ENCODE data around the gene TMEM232. TPM values are rescaled to one million over a fixed set of nuclear protein-coding genes. Genes with fewer than 3 reads are reported as not detected.

The TMEM232 gene
- total RNA-seq, 2 donors from 2014 or later, result 13.3 TPM; not detected in 1

GRCh38 chr5:110476164-110476563, 250.3 kb downstream of the TMEM232 start:
- DNase-seq (ENCODE audit: low spot score) (no peak), ATAC-seq (ENCODE audit: insufficient number of reproducible peaks, low FRiP score, low read depth) (no peak)
- Histone ChIP-seq H3K27ac (no peak overlapping the region), H3K27me3 (replicated peaks; ENCODE audit: insufficient read depth) (no peaks in the 10 kb centered on the region), H3K4me1 (ENCODE audit: control insufficient read depth in 1 of 2, low read depth in 2 of 2) (peaks cover 14 to 17% of the 10 kb centered on the region in 2 donors), H3K4me3 (no peak overlapping the region), H3K9me3 (peaks cover 4% of the 10 kb centered on the region), H3K36me3 (no peaks in the 10 kb centered on the region)
- TF ChIP-seq CTCF (IDR thresholded peaks at IDR 0.05), result no peak

- H3K4me3 ChIP-seq, result no peak overlapping the region
- no peak for ATAC-seq (ENCODE audit: insufficient number of reproducible peaks, low FRiP score, low read depth)
- TF ChIP-seq CTCF (IDR thresholded peaks at IDR 0.05), result no peak
- peaks cover 6% of the 10 kb centered on the region for H3K9me3 ChIP-seq
- no peak overlapping the region for H3K27ac ChIP-seq
- DNase-seq (ENCODE audit: low spot score), result no peak
- H3K4me1 ChIP-seq (ENCODE audit: control insufficient read depth in 1 of 2, low read depth in 2 of 2), result peaks cover 14 to 17% of the 10 kb centered on the region in 2 donors
- H3K27me3 ChIP-seq (replicated peaks; ENCODE audit: insufficient read depth), result no peaks in the 10 kb centered on the region
- no peaks in the 10 kb centered on the region for H3K36me3 ChIP-seq
These were observed 250.9 kb downstream of the TMEM232 start for GRCh38 chr5:110475529-110475928.

- no peak for DNase-seq (ENCODE audit: low spot score)
- Histone ChIP-seq H3K9me3 (peaks cover 11% of the 10 kb centered on the region), H3K4me3 (no peak overlapping the region), H3K36me3 (no peaks in the 10 kb centered on the region), H3K27ac (no peak overlapping the region), H3K27me3 (replicated peaks; ENCODE audit: insufficient read depth) (no peaks in the 10 kb centered on the region), H3K4me1 (ENCODE audit: control insufficient read depth in 1 of 2, low read depth in 2 of 2) (no peaks in the 10 kb centered on the region)
- ATAC-seq (ENCODE audit: insufficient number of reproducible peaks, low FRiP score, low read depth), result no peak
- TF ChIP-seq CTCF (IDR thresholded peaks at IDR 0.05), result no peak
These were observed 257.0 kb downstream of the TMEM232 start for GRCh38 chr5:110469486-110469885.

- no peaks in the 10 kb centered on the region for H3K36me3 ChIP-seq
These were observed 263.4 kb downstream of the TMEM232 start for GRCh38 chr5:110463106-110463505.

GRCh38 chr5:110460837-110461236, 265.6 kb downstream of the TMEM232 start:
- no peak for TF ChIP-seq CTCF (IDR thresholded peaks at IDR 0.05)
- Histone ChIP-seq H3K27ac (no peak overlapping the region), H3K9me3 (no peaks in the 10 kb centered on the region), H3K4me1 (ENCODE audit: control insufficient read depth in 1 of 2, low read depth in 2 of 2) (no peaks in the 10 kb centered on the region), H3K4me3 (no peak overlapping the region), H3K36me3 (no peaks in the 10 kb centered on the region), H3K27me3 (replicated peaks; ENCODE audit: insufficient read depth) (no peaks in the 10 kb centered on the region)
- ATAC-seq (ENCODE audit: insufficient number of reproducible peaks, low FRiP score, low read depth) (no peak), DNase-seq (ENCODE audit: low spot score) (no peak)

More at GRCh38 chr5:110463106-110463505, 263.4 kb downstream of the TMEM232 start:
- H3K4me3 ChIP-seq, result no peak overlapping the region
- no peak for TF ChIP-seq CTCF (IDR thresholded peaks at IDR 0.05)
- H3K4me1 ChIP-seq (ENCODE audit: control insufficient read depth in 1 of 2, low read depth in 2 of 2), result no peaks in the 10 kb centered on the region
- no peak for DNase-seq (ENCODE audit: low spot score)
- ATAC-seq (ENCODE audit: insufficient number of reproducible peaks, low FRiP score, low read depth), result no peak
- H3K9me3 ChIP-seq, result no peaks in the 10 kb centered on the region
- no peak overlapping the region for H3K27ac ChIP-seq
- H3K27me3 ChIP-seq (replicated peaks; ENCODE audit: insufficient read depth), result no peaks in the 10 kb centered on the region
